T follicular helper cell (primary cell): ENCODE data around the gene CCDC87.
A peak's percentile ranks its signal among the peaks of the same experiment; 100 is the strongest.
"Not testable (repeated sequence)": the region's sequence is repeated elsewhere in the genome, so short reads cannot be mapped to it uniquely, and the experiment has no call there.

Source experiments
- DNase-seq: peaks from one replicate; pipeline ENCODE4 v3.0.0-alpha.2; 2020; ENCODE audit warnings: low read depth

Gene CCDC87

DNA sequence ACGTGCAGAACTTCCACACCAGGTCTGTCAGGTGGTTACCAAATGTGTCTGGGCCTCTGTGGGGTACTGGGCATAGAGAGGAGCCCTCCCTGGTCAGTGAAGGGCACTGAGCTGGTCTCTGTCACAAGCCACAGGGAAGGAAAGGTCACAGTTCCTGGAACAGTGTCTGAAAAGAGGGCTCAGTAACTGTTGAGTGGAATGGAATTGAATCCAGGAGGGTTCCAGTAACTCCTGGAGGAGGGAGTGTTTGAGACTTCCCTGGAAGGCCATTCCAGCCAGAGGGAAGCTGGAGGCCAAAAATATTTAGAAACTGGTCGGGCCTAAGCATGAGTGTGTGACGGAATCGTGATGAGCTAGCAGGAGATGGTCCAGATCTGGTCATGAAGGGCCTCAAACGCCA, 38.3 kb downstream of the CCDC87 start:
- DNase-seq: no peak

DNA sequence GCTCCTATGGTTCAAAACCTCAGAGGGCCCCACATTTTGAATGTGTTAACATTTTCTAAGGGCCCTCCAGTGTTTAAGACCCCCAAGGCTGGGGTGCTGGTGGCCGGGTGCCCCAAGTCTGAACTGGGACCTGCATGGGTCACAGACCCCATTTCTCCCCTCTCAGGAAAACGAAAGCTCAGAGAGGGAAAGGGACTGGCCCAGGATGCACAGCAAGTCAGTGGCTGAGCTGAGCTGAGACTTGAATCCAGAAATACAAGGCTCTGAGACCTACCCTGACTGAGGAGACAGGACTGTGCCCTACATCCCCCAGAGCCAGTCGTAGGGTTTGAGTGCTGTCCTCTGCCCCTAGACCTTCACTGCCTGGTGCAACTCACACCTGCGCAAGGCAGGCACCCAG, 42.0 kb downstream of the CCDC87 start:
- no peak for DNase-seq

- DNase-seq: no peak
Measured at GRCh38 chr11:66549696-66550095, 43.2 kb downstream of the CCDC87 start.

GRCh38 chr11:66548774-66549630, 43.9 kb downstream of the CCDC87 start:
- DNase-seq: no peak

GRCh38 chr11:66548041-66548440, 44.8 kb downstream of the CCDC87 start:
- DNase-seq: no peak

GRCh38 chr11:66547662-66548009, 45.2 kb downstream of the CCDC87 start:
- no peak for DNase-seq

- no peak for DNase-seq
Measured at GRCh38 chr11:66546966-66547661, 45.7 kb downstream of the CCDC87 start.

DNA sequence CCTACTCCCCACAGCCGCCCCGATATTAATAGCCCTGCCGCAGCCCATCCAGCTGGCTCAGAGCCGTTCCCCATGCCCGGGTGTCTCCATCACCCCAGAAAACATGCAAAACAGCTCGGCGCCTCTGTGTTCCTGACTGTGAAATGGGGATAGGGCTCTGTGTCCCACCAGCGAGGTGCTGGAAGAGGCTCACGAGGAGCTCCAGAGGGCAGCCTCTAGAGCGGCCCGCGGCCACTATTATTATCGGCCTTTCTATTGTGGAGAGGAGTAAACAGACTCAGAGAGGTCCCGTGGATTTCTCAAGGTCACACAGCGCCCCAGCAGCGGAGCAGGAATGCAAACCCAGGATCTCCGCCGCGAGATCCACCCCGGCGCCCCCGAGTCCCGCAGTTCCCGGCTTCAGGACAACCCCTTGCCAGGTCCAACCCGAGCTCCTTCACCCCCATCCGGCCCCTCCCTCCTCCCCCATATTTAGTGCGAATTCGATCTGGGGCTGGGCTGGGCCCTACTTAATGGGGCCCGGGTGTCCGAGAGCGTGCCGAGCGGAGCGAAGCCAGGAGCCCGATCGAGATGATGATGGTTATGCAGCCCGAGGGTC, 46.4 kb downstream of the CCDC87 start, which contains the start of gene ACTN3:
TSS of gene ACTN3 (plus strand) at position 536 of the 598 bp plus-strand sequence. CDS start at position 571, 35 bp downstream.
- no peak for DNase-seq

- DNase-seq: peak; percentile 73
Measured at GRCh38 chr11:66545701-66546367, 47.0 kb downstream of the CCDC87 start, which contains the start of gene ZDHHC24. Gene ZDHHC24 (minus strand): TSS chr11:66546048. CDS start chr11:66546003, 45 bp downstream.

- DNase-seq: not testable (repeated sequence)
Measured at GRCh38 chr11:66544952-66545351, 47.9 kb downstream of the CCDC87 start.

DNA sequence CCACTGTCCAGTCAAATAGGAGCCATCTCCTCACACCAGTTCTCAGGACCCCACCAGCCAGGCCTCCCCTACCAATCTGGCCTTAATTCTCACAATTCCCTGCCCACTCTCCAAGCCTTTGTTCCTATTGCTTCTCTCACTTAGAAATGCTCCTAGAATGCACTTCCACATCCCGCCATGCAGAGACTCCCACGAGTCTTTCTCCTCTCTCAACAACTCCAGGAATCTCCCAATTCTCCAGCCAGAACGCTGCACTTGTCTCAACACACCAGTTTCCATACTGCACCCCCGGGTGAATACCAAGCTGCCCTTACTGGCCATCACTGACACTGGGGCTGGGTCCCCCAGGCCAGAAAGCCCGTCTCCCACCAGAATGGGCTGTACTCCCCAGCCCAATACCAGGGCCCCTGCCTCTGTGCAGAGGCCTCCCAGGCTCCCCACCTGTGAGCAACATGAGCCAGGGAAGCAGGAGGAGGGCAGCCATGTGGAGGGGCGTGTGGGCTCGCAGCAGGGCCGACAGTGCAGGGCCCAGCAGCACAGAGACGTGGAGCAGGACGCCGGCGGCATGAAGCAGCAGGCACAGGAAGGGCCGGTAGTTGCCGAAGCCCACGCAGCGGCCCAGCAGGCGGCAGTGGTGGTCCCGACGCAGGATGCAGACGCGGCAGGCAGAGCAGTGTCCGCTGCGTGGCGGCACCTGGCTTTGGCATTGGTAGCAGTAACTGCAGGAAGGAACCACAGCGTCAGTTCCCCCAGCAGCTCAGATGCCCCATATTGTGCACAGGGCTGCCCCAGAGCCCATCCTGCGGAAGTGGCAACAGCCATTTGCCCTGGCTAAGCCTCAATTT, 49.4 kb downstream of the CCDC87 start:
- DNase-seq: peak; percentile 35

DNA sequence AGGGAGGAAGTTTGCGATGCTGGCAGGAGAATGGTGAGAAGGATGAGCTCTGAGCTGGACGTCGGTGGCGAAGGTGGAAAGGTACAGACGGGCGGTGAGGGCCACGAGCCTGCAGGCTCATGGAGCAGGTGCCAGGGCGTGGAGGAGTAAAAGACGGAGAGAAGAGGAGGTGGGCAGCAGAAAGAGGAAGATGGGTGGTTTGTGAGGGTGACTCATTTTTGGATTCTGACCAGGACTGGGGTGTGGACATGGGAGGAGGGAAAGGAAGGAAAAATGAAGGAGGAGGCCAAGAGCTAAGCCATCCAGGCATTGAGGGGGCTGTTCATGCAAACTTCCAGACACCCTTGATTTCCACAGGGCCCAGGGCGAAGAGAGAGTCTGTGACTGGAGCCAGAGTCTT, 50.5 kb downstream of the CCDC87 start:
- DNase-seq: no peak

GRCh38 chr11:66541892-66542291, 51.0 kb downstream of the CCDC87 start:
- DNase-seq: no peak

- not testable (repeated sequence) for DNase-seq
Measured at GRCh38 chr11:66540598-66540997, 52.3 kb downstream of the CCDC87 start.
